GM18511 (cell line): Measurements from ENCODE around the gene PDLIM7.

Experiments used
- ATAC-seq: cut with Tn5 transposase; IDR thresholded peaks from one replicate; pipeline ENCODE4 v1.9.1; 2021; ENCODE audit warnings: mild to moderate bottlenecking, moderate library complexity; ENCODE audit not compliant: unreplicated experiment

The PDLIM7 gene

GRCh38 chr5:177507596-177508220, 10.3 kb upstream of the PDLIM7 start:
- no peak for ATAC-seq

- ATAC-seq, result no peak
Observed at GRCh38 chr5:177507165-177507564, 9.8 kb upstream of the PDLIM7 start.

- no peak for ATAC-seq
Observed at GRCh38 chr5:177505075-177505474, 7.7 kb upstream of the PDLIM7 start.

GRCh38 chr5:177504086-177505056, 7.0 kb upstream of the PDLIM7 start:
- no peak for ATAC-seq

GRCh38 chr5:177503351-177504085, 6.1 kb upstream of the PDLIM7 start:
- no peak for ATAC-seq

GRCh38 chr5:177502886-177503285, 5.5 kb upstream of the PDLIM7 start:
- ATAC-seq, result no peak

- peak; percentile 38 for ATAC-seq
Observed at GRCh38 chr5:177501874-177502678, 4.7 kb upstream of the PDLIM7 start.

- peak; percentile 28 for ATAC-seq
Observed at GRCh38 chr5:177500685-177501522, 3.5 kb upstream of the PDLIM7 start.

- ATAC-seq, result no peak
Observed at GRCh38 chr5:177499842-177500241, 2.4 kb upstream of the PDLIM7 start.

GRCh38 chr5:177498013-177498787, 796 bp upstream of the PDLIM7 start:
- no peak for ATAC-seq

- peak; percentile 2 for ATAC-seq
Observed at GRCh38 chr5:177496727-177497291, 595 bp downstream of the PDLIM7 start.

GRCh38 chr5:177496070-177496726, 1.2 kb downstream of the PDLIM7 start:
- ATAC-seq, result no peak

GRCh38 chr5:177495243-177496060, 2.0 kb downstream of the PDLIM7 start:
- no peak for ATAC-seq

GRCh38 chr5:177494346-177495195, 2.8 kb downstream of the PDLIM7 start:
- ATAC-seq, result no peak

- no peak for ATAC-seq
Observed at GRCh38 chr5:177493795-177494345, 3.5 kb downstream of the PDLIM7 start.

- no peak for ATAC-seq
Observed at GRCh38 chr5:177492841-177493240, 4.6 kb downstream of the PDLIM7 start.
